ENCODE measurements around the gene MYO5C.

MYO5C gene

GRCh38 chr15:52196891-52197290 is 98.7 kb downstream of the MYO5C start:
- Histone ChIP-seq H3K27me3 (peaks cover 12% of the 10 kb centered on the region), H3K9me3 (no peaks in the 10 kb centered on the region), H3K4me1 (no peaks in the 10 kb centered on the region), H3K36me3 (no peaks in the 10 kb centered on the region), H3K4me3 (ENCODE audit: low read depth, low read length) (no peak overlapping the region)
- TF ChIP-seq CTCF (IDR thresholded peaks at IDR 0.05; ENCODE audit: low read depth, low read length): no peak
- DNase-seq: no peak

- no peak overlapping the region for H3K4me3 ChIP-seq (ENCODE audit: low read depth, low read length)
- DNase-seq: no peak
- H3K27me3 ChIP-seq: peaks cover 12% of the 10 kb centered on the region
- TF ChIP-seq CTCF (IDR thresholded peaks at IDR 0.05; ENCODE audit: low read depth, low read length): no peak
- no peaks in the 10 kb centered on the region for H3K4me1 ChIP-seq
- H3K9me3 ChIP-seq: no peaks in the 10 kb centered on the region
- H3K36me3 ChIP-seq: no peaks in the 10 kb centered on the region
Measured at GRCh38 chr15:52193791-52194190, 101.8 kb downstream of the MYO5C start.

GRCh38 chr15:52193321-52193720 is 102.3 kb downstream of the MYO5C start:
- DNase-seq: no peak
- H3K9me3 ChIP-seq: no peaks in the 10 kb centered on the region
- H3K36me3 ChIP-seq: no peaks in the 10 kb centered on the region
- peaks cover 12% of the 10 kb centered on the region for H3K27me3 ChIP-seq
- no peak overlapping the region for H3K4me3 ChIP-seq (ENCODE audit: low read depth, low read length)
- no peaks in the 10 kb centered on the region for H3K4me1 ChIP-seq
- no peak for TF ChIP-seq CTCF (IDR thresholded peaks at IDR 0.05; ENCODE audit: low read depth, low read length)

GRCh38 chr15:52191207-52191606 is 104.4 kb downstream of the MYO5C start, which contains the start of gene GNB5:
Gene GNB5 (minus strand): TSS chr15:52191392. CDS start chr15:52184676, 6,716 bp downstream.
- DNase-seq: no peak
- H3K27me3 ChIP-seq: peaks cover 12% of the 10 kb centered on the region
- TF ChIP-seq CTCF (IDR thresholded peaks at IDR 0.05; ENCODE audit: low read depth, low read length): no peak
- no peak within 1 kb of the TSS for H3K4me3 ChIP-seq (ENCODE audit: low read depth, low read length)
- no peaks in the 10 kb centered on the region for H3K9me3 ChIP-seq
- H3K4me1 ChIP-seq: no peaks in the 10 kb centered on the region
- H3K36me3 ChIP-seq: no peaks in the 10 kb centered on the region

GRCh38 chr15:52186651-52187486 is 108.7 kb downstream of the MYO5C start:
- Histone ChIP-seq H3K4me1 (no peaks in the 10 kb centered on the region), H3K36me3 (no peaks in the 10 kb centered on the region), H3K4me3 (ENCODE audit: low read depth, low read length) (no peak overlapping the region), H3K27me3 (no peaks in the 10 kb centered on the region), H3K9me3 (no peaks in the 10 kb centered on the region)
- no peak for DNase-seq
- TF ChIP-seq CTCF (IDR thresholded peaks at IDR 0.05; ENCODE audit: low read depth, low read length): no peak

GRCh38 chr15:52185151-52185561 is 110.4 kb downstream of the MYO5C start:
- peaks cover 6% of the 10 kb centered on the region for H3K27me3 ChIP-seq
- no peaks in the 10 kb centered on the region for H3K9me3 ChIP-seq
- no peak for TF ChIP-seq CTCF (IDR thresholded peaks at IDR 0.05; ENCODE audit: low read depth, low read length)
- H3K4me1 ChIP-seq: no peaks in the 10 kb centered on the region
- DNase-seq: no peak
- H3K4me3 ChIP-seq (ENCODE audit: low read depth, low read length): no peak overlapping the region
- H3K36me3 ChIP-seq: no peaks in the 10 kb centered on the region

Data from BE2C (cell line).